D721Med (cell line): ENCODE measurements around the gene DFFB.

ENCODE experiments used
- DNase-seq: peaks from one replicate; pipeline ENCODE4 v3.0.0; 2011; ENCODE audit warnings: low spot score; ENCODE audit not compliant: insufficient read length
- FAIRE-seq: peaks from 2 replicates; lab custom pipeline; 2011; peaks lifted over from hg19 to GRCh38; lab: Jason Lieb, UNC
- CTCF ChIP-seq: IDR thresholded peaks from 2 replicates; pipeline ENCODE4 v1.5.1; 2012; ENCODE audit warnings: mild to moderate bottlenecking, control low read depth; ENCODE audit not compliant: insufficient read depth; ENCODE audit errors: missing control alignments

DFFB gene

GRCh38 chr1:3842912-3843311, 14.4 kb upstream of the DFFB start:
- no peak for DNase-seq
- no peak for TF ChIP-seq CTCF
- FAIRE-seq = no peak

- no peak for FAIRE-seq
- no peak for TF ChIP-seq CTCF
- no peak for DNase-seq
Measured at GRCh38 chr1:3846541-3846940, 10.7 kb upstream of the DFFB start.

- no peak for TF ChIP-seq CTCF
- DNase-seq (no peak), FAIRE-seq (no peak)
Measured at GRCh38 chr1:3847081-3847480, 10.2 kb upstream of the DFFB start.

- DNase-seq (no peak), FAIRE-seq (no peak)
- TF ChIP-seq CTCF = no peak
Measured at GRCh38 chr1:3850857-3851256, 6.4 kb upstream of the DFFB start.

- FAIRE-seq (no peak), DNase-seq (no peak)
- no peak for TF ChIP-seq CTCF
Measured at GRCh38 chr1:3851292-3851691, 6.0 kb upstream of the DFFB start.

- DNase-seq (no peak), FAIRE-seq (no peak)
- no peak for TF ChIP-seq CTCF
Measured at GRCh38 chr1:3852091-3852490, 5.2 kb upstream of the DFFB start.

- FAIRE-seq (no peak), DNase-seq (no peak)
- no peak for TF ChIP-seq CTCF
Measured at GRCh38 chr1:3852711-3853485, 4.4 kb upstream of the DFFB start.
